Spinal cord (tissue), 10 donors: ENCODE measurements around the gene GP1BA. TPM values are rescaled to one million over a fixed set of nuclear protein-coding genes. Genes with fewer than 3 reads are reported as not detected.

Experiments
- DNase-seq, 6 donors: peaks; one replicate each; pipeline versions ENCODE4 v3.0.0 to v3.0.0-alpha.2; 2013 to 2015; ENCODE audit warnings: low spot score in 6 of 6, low read depth in 4 of 6
- H3K27ac ChIP-seq: one replicate; pipeline ENCODE4 v1.5.1; 2013; ENCODE audit warnings: low read depth, low read length, control low read depth
- H3K27me3 ChIP-seq: one replicate; pipeline ENCODE4 v1.6.1; 2013; ENCODE audit warnings: low read length; ENCODE audit not compliant: control insufficient read depth, insufficient read depth
- H3K36me3 ChIP-seq: one replicate; pipeline ENCODE4 v1.6.1; 2013; ENCODE audit warnings: low read length; ENCODE audit not compliant: control insufficient read depth, insufficient read depth
- H3K4me1 ChIP-seq: one replicate; pipeline ENCODE4 v1.6.1; 2013; ENCODE audit warnings: low read length; ENCODE audit not compliant: control insufficient read depth, insufficient read depth
- H3K4me3 ChIP-seq: one replicate; pipeline ENCODE4 v1.5.1; 2013; ENCODE audit warnings: low read depth, low read length, control low read depth
- H3K9me3 ChIP-seq: one replicate; pipeline ENCODE4 v1.6.1; 2013; ENCODE audit warnings: low read length; ENCODE audit not compliant: control insufficient read depth, insufficient read depth
- WGBS: methylation state at CpG from one replicate; pipeline ENCODE4 v1.1.5; 2013; ENCODE audit warnings: missing lambda C conversion rate; ENCODE audit not compliant: insufficient coverage; 5-methylcytosine and 5-hydroxymethylcytosine counted together
- long read RNA-seq, 4 donors: transcript quantifications; one replicate each; lab custom pipeline, GENCODE V29; 2026
- polyA plus RNA-seq, 2 donors: library from polyadenylated mRNA; unstranded; fragments of 120-200 nt; gene quantifications; one replicate each; pipeline ENCODE4 v1.2.1, GENCODE V29; 2013; ENCODE audit not compliant: insufficient read length in 2 of 2
- total RNA-seq, 2 donors: library from RNA; depleted of rRNA in 1 of 2; stranded (reverse); fragments of 120-200 nt in 1 of 2; fragments of >200 nt in 1 of 2; gene quantifications; one replicate each; pipeline versions ENCODE4 v1.2.3 to v1.2.4, GENCODE V29; 2013 to 2014
- donor health status: healthy.

GP1BA gene
- total RNA-seq (under 1 TPM in 1 of 2 donors, not detected in 1; 0.06 TPM), polyA plus RNA-seq (1 to 10 TPM in 1 of 2 donors, under 1 TPM in 1; 0.57 to 1.6 TPM)
- long read RNA-seq, donor 1 = 0 reads
- long read RNA-seq, donor 2 = 0 reads
- long read RNA-seq, donor 3 = 0 reads
- long read RNA-seq, donor 4 = 0 reads

- DNase-seq = no peak
- peaks cover 8% of the 10 kb centered on the region for H3K4me1 ChIP-seq
- no peaks in the 10 kb centered on the region for H3K9me3 ChIP-seq
- no peaks in the 10 kb centered on the region for H3K27me3 ChIP-seq
- no peak within 1 kb of the TSS for H3K4me3 ChIP-seq
- no peak within 1 kb of the TSS for H3K27ac ChIP-seq
- 85% methylated on average over 8 of the region's 14 CpGs for WGBS
- peaks cover 24% of the 10 kb centered on the region for H3K36me3 ChIP-seq
Measured at GRCh38 chr17:4931963-4932362, at the start of gene GP1BA. Gene GP1BA (plus strand): TSS chr17:4932277. CDS start chr17:4932605, 328 bp downstream.

- H3K27ac ChIP-seq = no peak overlapping the region
- no peaks in the 10 kb centered on the region for H3K27me3 ChIP-seq
- no peak overlapping the region for H3K4me3 ChIP-seq
- peaks cover 19% of the 10 kb centered on the region for H3K4me1 ChIP-seq
- H3K9me3 ChIP-seq = no peaks in the 10 kb centered on the region
- no peak for DNase-seq
- peaks cover 81% of the 10 kb centered on the region for H3K36me3 ChIP-seq
- 97% methylated on average over 3 of the region's 4 CpGs for WGBS
Measured at GRCh38 chr17:4884489-4884888, 47.6 kb upstream of the GP1BA start.

- peaks cover 84% of the 10 kb centered on the region for H3K36me3 ChIP-seq
- no peaks in the 10 kb centered on the region for H3K27me3 ChIP-seq
- H3K27ac ChIP-seq = no peak overlapping the region
- H3K4me3 ChIP-seq = no peak overlapping the region
- WGBS = 91% methylated on average over 10 of the region's 12 CpGs
- H3K4me1 ChIP-seq = peaks cover 8% of the 10 kb centered on the region
- no peaks in the 10 kb centered on the region for H3K9me3 ChIP-seq
- no peak for DNase-seq
Measured at GRCh38 chr17:4886830-4887229, 45.2 kb upstream of the GP1BA start.

GRCh38 chr17:4887581-4887980, 44.5 kb upstream of the GP1BA start:
- Histone ChIP-seq H3K9me3 (no peaks in the 10 kb centered on the region), H3K27ac (no peak overlapping the region), H3K27me3 (no peaks in the 10 kb centered on the region), H3K4me1 (peaks cover 5% of the 10 kb centered on the region), H3K36me3 (peaks cover 86% of the 10 kb centered on the region), H3K4me3 (no peak overlapping the region)
- WGBS = 80% methylated on average over 17 of the region's 18 CpGs
- peak in 1 of 6 donors; percentile 51 for DNase-seq

- Histone ChIP-seq H3K4me3 (no peak overlapping the region), H3K36me3 (peaks cover 95% of the 10 kb centered on the region), H3K9me3 (no peaks in the 10 kb centered on the region), H3K27me3 (no peaks in the 10 kb centered on the region), H3K4me1 (peaks cover 4% of the 10 kb centered on the region), H3K27ac (no peak overlapping the region)
- no peak for DNase-seq
- 96% methylated on average over 42 of the region's 42 CpGs for WGBS
Measured at GRCh38 chr17:4891411-4892410, 40.4 kb upstream of the GP1BA start.

- Histone ChIP-seq H3K27me3 (no peaks in the 10 kb centered on the region), H3K36me3 (peaks cover 95% of the 10 kb centered on the region), H3K9me3 (no peaks in the 10 kb centered on the region), H3K27ac (no peak overlapping the region), H3K4me3 (no peak overlapping the region), H3K4me1 (no peaks in the 10 kb centered on the region)
- no peak for DNase-seq
- 87% methylated on average over 13 of the region's 23 CpGs for WGBS
Measured at GRCh38 chr17:4892499-4893221, 39.4 kb upstream of the GP1BA start.

- Histone ChIP-seq H3K27me3 (peaks cover 1% of the 10 kb centered on the region), H3K27ac (no peak overlapping the region), H3K9me3 (no peaks in the 10 kb centered on the region), H3K4me3 (no peak overlapping the region), H3K4me1 (peaks cover 2% of the 10 kb centered on the region), H3K36me3 (peaks cover 94% of the 10 kb centered on the region)
- WGBS = 81% methylated on average over 16 of the region's 18 CpGs
- no peak for DNase-seq
Measured at GRCh38 chr17:4893272-4893671, 38.8 kb upstream of the GP1BA start.

- no peak for DNase-seq
- 86% methylated on average over 28 of the region's 31 CpGs for WGBS
- Histone ChIP-seq H3K27ac (no peak overlapping the region), H3K36me3 (peaks cover 99% of the 10 kb centered on the region), H3K4me3 (no peak overlapping the region), H3K27me3 (peaks cover 8% of the 10 kb centered on the region), H3K4me1 (peaks cover 8% of the 10 kb centered on the region), H3K9me3 (no peaks in the 10 kb centered on the region)
Measured at GRCh38 chr17:4893721-4894560, 38.1 kb upstream of the GP1BA start.

GRCh38 chr17:4895121-4895520, 37.0 kb upstream of the GP1BA start:
- Histone ChIP-seq H3K4me1 (peaks cover 20% of the 10 kb centered on the region), H3K27ac (no peak overlapping the region), H3K4me3 (no peak overlapping the region), H3K9me3 (no peaks in the 10 kb centered on the region), H3K27me3 (peaks cover 19% of the 10 kb centered on the region), H3K36me3 (peaks cover 93% of the 10 kb centered on the region)
- WGBS = 92% methylated on average over 13 of the region's 13 CpGs
- no peak for DNase-seq
